Measurements from ENCODE around the gene LYPD5.

LYPD5 gene

GRCh38 chr19:43751466-43752220 lies 50.6 kb downstream of the LYPD5 start:
- DNase-seq: no peak

- no peak for DNase-seq
Observed at GRCh38 chr19:43749898-43750297, 52.3 kb downstream of the LYPD5 start.

- DNase-seq: no peak
Observed at GRCh38 chr19:43749152-43749551, 53.1 kb downstream of the LYPD5 start.

GRCh38 chr19:43748685-43749084 lies 53.6 kb downstream of the LYPD5 start:
- no peak for DNase-seq

GRCh38 chr19:43748205-43748594 lies 54.0 kb downstream of the LYPD5 start:
- DNase-seq: no peak

- no peak for DNase-seq
Observed at GRCh38 chr19:43747557-43748204, 54.6 kb downstream of the LYPD5 start.

Data from NCI-H526 (cell line).